M059J (cell line): ENCODE measurements around the gene AWAT1. TPM values are rescaled to one million over a fixed set of nuclear protein-coding genes. Genes with fewer than 3 reads are reported as not detected.
A peak's percentile ranks its signal among the peaks of the same experiment; 100 is the strongest.
"Not testable (repeated sequence)": the region's sequence is repeated elsewhere in the genome, so short reads cannot be mapped to it uniquely, and the experiment has no call there.

Experiments used
- DNase-seq: peaks from one replicate; pipeline ENCODE4 v3.0.0-alpha.2; 2012; ENCODE audit warnings: low read depth
- total RNA-seq: library from RNA; depleted of rRNA; stranded (reverse); fragments of >200 nt; shearing (Covaris generic); gene quantifications from 2 replicates; pipeline ENCODE4 v1.2.3, GENCODE V29; 2014; rRNA removed

The AWAT1 gene
- total RNA-seq = not detected in 2 replicates

DNA sequence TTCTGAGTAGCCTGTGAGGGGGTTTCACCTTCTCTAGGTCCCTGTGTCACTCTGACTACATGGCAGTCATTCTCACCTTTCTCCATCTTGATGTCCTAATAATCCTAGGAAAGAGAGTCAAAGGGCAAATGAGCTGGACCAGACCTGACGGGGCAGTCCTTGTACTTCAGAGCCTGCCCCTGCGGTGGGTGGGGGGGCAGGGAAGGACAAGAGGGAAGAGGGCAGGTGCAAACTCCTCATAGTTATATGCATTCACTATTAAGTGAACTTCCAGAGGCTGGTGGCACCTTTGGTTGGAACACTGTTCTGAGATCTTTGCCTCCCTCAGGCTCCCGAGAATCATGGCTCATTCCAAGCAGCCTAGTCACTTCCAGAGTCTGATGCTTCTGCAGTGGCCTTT lies at the start of gene AWAT1:
TSS of gene AWAT1 (plus strand) at position 301 of the 400 bp plus-strand sequence. CDS start at position 342, 41 bp downstream.
- DNase-seq = peak; percentile 8

DNA sequence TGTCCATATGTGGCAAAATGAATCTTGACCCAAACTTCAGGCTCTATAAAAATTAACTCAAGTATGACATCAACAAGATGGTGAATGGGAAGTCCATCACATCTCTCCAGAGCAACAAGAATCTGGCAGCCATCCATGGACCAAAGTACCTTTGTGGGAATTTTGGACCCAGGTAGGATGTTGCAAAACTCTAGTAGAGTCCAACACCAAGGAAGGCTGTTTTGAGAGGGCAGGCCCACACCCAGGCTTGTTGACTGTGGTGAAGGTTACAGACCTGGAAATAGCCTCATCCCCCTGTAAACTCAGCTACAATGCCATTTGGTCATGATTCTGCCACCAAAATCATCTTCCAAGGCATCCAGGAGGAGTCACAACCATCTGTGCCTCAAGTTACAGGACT lies 44.2 kb upstream of the AWAT1 start:
- DNase-seq = no peak

DNA sequence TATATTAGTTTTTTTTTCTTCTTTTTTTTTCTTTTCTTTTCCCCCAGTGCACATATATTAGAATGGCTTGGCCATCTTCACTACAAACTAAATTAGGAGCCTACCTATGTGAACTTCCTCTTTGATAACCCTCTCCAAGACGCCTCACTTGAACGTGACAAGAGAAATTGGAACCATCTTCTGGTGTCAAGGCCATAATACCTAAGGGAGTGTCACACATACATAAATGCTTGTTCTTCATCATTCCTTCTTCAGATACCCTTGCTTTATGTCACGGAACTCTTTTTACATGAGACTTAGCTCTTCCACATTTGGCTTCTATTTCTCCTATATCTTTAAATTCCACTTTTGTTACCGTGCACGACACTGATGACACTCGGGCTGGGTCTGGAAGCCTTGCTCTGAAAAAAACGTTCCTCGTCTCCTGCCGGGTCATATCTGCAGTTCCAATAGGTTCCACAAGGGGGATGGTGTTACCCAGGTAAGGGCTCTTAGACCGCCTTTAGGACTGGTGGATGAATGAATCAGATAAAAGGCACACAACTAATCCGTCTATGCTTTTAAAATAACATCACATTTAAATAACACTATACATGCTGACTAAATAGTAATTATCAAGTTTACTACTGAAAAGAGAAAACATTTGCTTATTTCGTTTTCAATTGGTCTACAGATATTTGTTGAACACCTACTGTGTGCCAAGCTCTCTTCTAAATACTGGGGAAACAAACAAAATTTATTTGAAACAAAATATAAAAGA lies 37.3 kb upstream of the AWAT1 start:
- DNase-seq = peak; percentile 62

- no peak for DNase-seq
Measured at GRCh38 chrX:70201732-70202131, 32.7 kb upstream of the AWAT1 start.

DNA sequence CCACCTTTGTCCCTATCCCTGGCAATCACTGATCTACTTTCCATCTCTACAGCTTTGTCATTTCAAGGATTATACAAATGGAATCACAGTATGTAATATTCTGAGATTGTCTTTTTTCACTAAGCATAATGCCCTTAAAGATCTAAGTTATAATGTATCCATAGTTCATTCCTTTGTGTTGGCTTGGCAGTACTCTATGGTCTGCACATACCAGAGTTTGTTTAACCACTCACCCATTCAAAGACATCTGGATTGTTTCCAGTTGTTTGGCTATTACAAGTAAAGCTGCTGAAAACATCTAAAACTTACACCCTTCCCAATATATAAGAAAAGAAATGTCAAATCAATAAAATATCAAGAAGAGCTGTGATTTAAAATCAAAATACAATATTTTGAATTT lies 26.0 kb upstream of the AWAT1 start:
- no peak for DNase-seq

DNA sequence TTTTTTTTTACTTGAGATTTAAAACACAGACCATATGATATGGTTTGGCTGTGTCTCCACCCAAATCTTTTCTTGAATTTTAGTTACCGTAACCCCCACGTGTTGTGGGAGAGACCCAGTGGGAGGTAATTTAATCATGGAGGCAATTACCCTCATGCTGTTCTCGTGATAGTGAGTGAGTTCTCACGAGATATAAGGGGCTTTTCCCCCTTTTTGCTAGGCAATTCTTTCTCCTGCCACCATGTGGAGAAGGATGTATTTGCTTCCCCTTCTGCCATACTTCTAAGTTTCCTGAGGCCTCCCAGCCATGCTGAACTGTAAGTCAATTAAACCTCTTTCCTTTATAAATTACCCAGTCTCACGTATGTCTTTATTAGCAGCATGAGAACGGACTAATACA lies 24.9 kb upstream of the AWAT1 start:
- DNase-seq = not testable (repeated sequence)

DNA sequence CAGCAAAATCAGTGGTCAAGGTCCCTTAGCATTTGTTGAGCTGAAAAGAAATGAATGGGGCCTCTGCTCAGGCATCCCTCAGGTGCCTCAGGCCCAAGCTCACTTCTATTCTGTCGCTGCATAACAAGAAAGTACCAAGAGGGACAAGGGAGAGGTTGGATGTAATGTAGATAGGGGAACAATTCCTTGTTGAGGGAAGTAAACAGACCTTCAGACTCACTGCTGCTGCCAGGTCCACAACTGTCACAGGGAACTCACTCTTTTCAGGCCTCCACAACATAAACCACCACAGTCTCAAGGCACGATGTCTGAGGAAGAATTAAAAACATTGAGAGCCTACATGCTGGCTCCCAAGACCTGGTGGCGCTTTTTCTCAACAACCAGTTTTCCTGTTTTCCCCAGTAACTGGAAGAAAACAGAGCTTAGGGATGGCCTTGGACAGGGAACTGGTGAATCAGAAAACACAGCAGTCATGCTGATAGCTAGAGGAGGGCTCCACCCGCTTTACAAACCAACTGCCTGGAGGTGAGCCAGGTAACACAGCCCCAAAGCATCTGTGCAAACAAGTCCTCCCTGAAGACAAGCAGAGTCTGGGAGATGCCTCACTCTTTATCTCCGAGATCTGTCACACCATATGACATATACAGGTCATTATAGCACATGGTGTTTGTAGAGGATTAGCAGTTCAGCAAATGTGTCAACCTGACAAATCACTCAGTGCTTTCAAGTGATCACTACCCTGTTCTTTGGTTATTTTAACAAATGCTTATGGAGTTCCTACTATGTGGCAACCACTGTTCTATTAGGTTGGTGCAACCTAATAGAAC lies 14.3 kb upstream of the AWAT1 start:
- peak; percentile 9 for DNase-seq

GRCh38 chrX:70226048-70226447 lies 8.4 kb upstream of the AWAT1 start:
- no peak for DNase-seq

DNA sequence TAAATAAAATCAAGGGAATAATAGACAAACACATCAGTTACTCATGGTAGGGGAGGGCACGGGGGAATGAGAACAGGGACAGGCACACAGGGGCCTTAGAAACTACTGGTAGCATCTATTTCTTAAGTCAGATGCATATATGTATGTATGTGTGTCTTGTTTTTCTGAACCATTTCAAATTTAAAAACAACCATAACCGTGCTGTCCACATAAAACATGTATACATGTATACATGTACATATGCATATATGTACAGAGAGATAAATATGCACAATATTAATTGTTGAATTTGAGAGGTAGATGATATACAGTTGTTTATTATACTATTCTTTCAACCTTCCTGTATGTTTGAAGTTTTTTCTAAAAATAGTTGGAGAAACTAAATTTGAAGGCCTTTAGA lies 7.8 kb upstream of the AWAT1 start:
- DNase-seq = no peak

- no peak for DNase-seq
Measured at GRCh38 chrX:70231666-70232065, 2.8 kb upstream of the AWAT1 start.

- DNase-seq = no peak
Measured at GRCh38 chrX:70240751-70241150, 6.3 kb downstream of the AWAT1 start.

- DNase-seq = no peak
Measured at GRCh38 chrX:70241501-70241900, 7.0 kb downstream of the AWAT1 start.

GRCh38 chrX:70243601-70244000 lies 9.1 kb downstream of the AWAT1 start:
- peak; percentile 48 for DNase-seq

DNA sequence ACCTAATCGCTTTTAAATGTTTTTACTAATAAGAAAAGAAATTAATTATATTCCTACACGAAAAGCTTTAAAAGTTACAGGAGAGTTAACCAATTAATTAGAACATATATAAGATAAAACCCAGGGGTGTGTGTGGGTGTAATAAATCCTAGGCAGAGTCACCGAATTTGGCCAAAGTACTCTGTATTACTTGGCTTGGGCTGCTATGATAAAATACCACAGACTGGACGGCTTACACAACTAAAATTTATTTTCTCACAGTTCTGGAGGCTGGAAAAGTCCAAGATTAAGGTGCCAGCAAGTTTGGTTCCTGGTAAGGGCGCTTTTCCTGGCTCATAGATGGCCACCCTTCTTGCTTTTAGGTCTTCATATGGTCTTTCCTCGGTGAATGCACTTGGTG lies 10.4 kb downstream of the AWAT1 start:
- no peak for DNase-seq

- DNase-seq = no peak
Measured at GRCh38 chrX:70247252-70247651, 12.8 kb downstream of the AWAT1 start.

- no peak for DNase-seq
Measured at GRCh38 chrX:70252491-70252890, 18.0 kb downstream of the AWAT1 start.

- DNase-seq = peak; percentile 70
Measured at GRCh38 chrX:70253377-70254062, 19.1 kb downstream of the AWAT1 start.

- peak; percentile 70 for DNase-seq
Measured at GRCh38 chrX:70254063-70254400, 19.6 kb downstream of the AWAT1 start.

- no peak for DNase-seq
Measured at GRCh38 chrX:70254909-70255308, 20.5 kb downstream of the AWAT1 start.

DNA sequence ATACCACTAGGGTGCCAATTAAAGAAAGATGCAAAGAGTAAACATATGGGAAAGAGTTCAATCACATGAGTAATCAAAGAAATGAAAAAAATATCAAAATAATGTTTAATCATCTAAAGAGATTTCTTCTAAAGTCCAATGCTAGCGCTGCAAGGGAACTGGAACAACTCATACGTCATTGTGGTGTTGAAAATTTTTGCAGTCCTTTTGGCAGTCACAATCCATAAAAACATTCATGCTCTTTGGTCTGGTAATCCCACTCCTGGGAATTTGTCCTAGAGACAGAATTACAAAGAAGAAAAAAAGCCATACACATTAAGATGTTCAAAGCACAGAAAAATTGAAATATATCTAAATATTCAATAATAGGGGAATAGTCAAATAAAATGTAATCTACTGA lies 21.0 kb downstream of the AWAT1 start:
- DNase-seq = no peak

- no peak for DNase-seq
Measured at GRCh38 chrX:70257423-70258288, 23.2 kb downstream of the AWAT1 start.

GRCh38 chrX:70260104-70260503 lies 25.6 kb downstream of the AWAT1 start, which contains the start of gene P2RY4:
P2RY4 (minus strand) TSS chrX:70260204; CDS start chrX:70259624, 580 bp downstream.
- no peak for DNase-seq
